Heart left ventricle (tissue), 13 donors: ENCODE results near the gene NUTM2B.
"Not testable (repeated sequence)": the region's sequence is repeated elsewhere in the genome, so short reads cannot be mapped to it uniquely, and the experiment has no call there.

ENCODE experiments used
- POLR2A ChIP-seq, 2 donors: fragments of 450-650 bp; IDR thresholded peaks; one replicate each; pipeline ENCODE4 v1.6.1; 2017; ENCODE audit warnings: antibody characterized with exemption in 2 of 2, mild to moderate bottlenecking in 2 of 2, moderate library complexity in 2 of 2
- TF ChIP-seq, protein P1 (sequence below), 12 donors: fragments of 200-600 bp; sonication (generic) in 4 of 12; IDR thresholded peaks; one replicate each; pipeline versions ENCODE4 v1.5.0 to v1.8.0; 2018 to 2022; ENCODE audit warnings: antibody characterized with exemption in 12 of 12, mild to moderate bottlenecking in 5 of 12
- donor health status: ischemic (EF 13 %, LVEDD 7.1; RV severe dilation, severe dysfunction).
- donor health status: DM: no; HTN: yes; CAD: no.
- donor health status: DM: no; HTN: no; CAD: no.
- donor health status: ischemic (EF 25% LVEDD 6.9; RV normal size, moderate dysfunction).
- donor health status: ischemic (EF 25% LVEDD 5.7; RV mildly dilated, moderate dysfunction).
- donor health status: ischemic (EF 35%, LVEDD 5.7; RV mildly dilated, moderate dysfunction).
- donor health status: nonischemic (EF 11% LVEDD 7.7; RV severe dilation, severe dysfunction).
- donor health status: DM: yes; HTN: yes; CAD: no.
- donor health status: PGD.
- donor health status: ischemic (EF 29% LVEDD 5.4; RV normal size, mild dysfunction).
- donor health status: nonischemic (EF 23%, LVEDD 6.1; RV moderate dilation, normal function).

DNA sequence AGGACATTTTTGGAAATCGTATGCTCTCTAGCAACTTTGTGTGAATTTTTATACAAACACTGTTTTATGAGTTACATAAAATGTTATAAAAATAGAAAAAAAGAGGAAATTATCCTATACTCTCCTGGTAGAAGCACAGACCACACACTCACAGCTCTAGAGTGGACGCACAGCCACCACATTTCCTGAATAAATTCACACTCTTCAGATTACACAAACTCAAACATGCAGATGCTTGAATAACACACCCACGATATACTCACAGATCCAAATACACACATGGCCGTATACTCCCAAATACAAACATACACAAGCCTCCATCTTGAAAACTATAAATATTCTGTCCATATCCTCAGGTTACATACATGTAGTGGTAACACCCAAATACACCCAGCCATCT lies 14.2 kb upstream of the NUTM2B start:
- TF ChIP-seq, protein P1, sequence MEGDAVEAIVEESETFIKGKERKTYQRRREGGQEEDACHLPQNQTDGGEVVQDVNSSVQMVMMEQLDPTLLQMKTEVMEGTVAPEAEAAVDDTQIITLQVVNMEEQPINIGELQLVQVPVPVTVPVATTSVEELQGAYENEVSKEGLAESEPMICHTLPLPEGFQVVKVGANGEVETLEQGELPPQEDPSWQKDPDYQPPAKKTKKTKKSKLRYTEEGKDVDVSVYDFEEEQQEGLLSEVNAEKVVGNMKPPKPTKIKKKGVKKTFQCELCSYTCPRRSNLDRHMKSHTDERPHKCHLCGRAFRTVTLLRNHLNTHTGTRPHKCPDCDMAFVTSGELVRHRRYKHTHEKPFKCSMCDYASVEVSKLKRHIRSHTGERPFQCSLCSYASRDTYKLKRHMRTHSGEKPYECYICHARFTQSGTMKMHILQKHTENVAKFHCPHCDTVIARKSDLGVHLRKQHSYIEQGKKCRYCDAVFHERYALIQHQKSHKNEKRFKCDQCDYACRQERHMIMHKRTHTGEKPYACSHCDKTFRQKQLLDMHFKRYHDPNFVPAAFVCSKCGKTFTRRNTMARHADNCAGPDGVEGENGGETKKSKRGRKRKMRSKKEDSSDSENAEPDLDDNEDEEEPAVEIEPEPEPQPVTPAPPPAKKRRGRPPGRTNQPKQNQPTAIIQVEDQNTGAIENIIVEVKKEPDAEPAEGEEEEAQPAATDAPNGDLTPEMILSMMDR (IDR thresholded peaks at IDR 0.05): not testable (repeated sequence)
- not testable (repeated sequence) for TF ChIP-seq POLR2A (IDR thresholded peaks at IDR 0.05)
